GM20431 (cell line): ENCODE measurements around the gene PTPN4.

Experiments used
- in situ Hi-C: fragments of 300-500 bp; cut with MseI, MboI; formaldehyde crosslinking; loops from one replicate; pipeline ENCODE4 v1.15.0; 2020; ENCODE audit warnings: low sequenced_read_pairs; ENCODE audit not compliant: unreplicated experiment

Gene PTPN4

GRCh38 chr2:119837350-119837749 lies 77.6 kb downstream of the PTPN4 start:
- in situ Hi-C loops, result no loop called here

- in situ Hi-C loops, result no loop called here
These were observed 78.0 kb downstream of the PTPN4 start for GRCh38 chr2:119837759-119838158.

- in situ Hi-C loops, result no loop called here
These were observed 78.5 kb downstream of the PTPN4 start for GRCh38 chr2:119838179-119838578.

GRCh38 chr2:119841550-119841949 lies 81.8 kb downstream of the PTPN4 start:
- in situ Hi-C loops, result no loop called here

- in situ Hi-C loops, result no loop called here
These were observed 86.3 kb downstream of the PTPN4 start for GRCh38 chr2:119846021-119846420.

GRCh38 chr2:119849838-119850565 lies 90.3 kb downstream of the PTPN4 start:
- in situ Hi-C loops, result no loop called here

GRCh38 chr2:119852214-119852613 lies 92.5 kb downstream of the PTPN4 start:
- in situ Hi-C loops, result no loop called here

- in situ Hi-C loops, result no loop called here
These were observed 94.2 kb downstream of the PTPN4 start for GRCh38 chr2:119853777-119854399.

- in situ Hi-C loops, result no loop called here
These were observed 96.8 kb downstream of the PTPN4 start for GRCh38 chr2:119856469-119856901.

- in situ Hi-C loops, result no loop called here
These were observed 98.0 kb downstream of the PTPN4 start for GRCh38 chr2:119857742-119858141.

GRCh38 chr2:119859528-119859927 lies 99.8 kb downstream of the PTPN4 start:
- in situ Hi-C loops, result no loop called here

- in situ Hi-C loops, result no loop called here
These were observed 101.2 kb downstream of the PTPN4 start for GRCh38 chr2:119860924-119861323.

- in situ Hi-C loops, result no loop called here
These were observed 102.6 kb downstream of the PTPN4 start for GRCh38 chr2:119862127-119862889.

GRCh38 chr2:119864318-119864717 lies 104.6 kb downstream of the PTPN4 start:
- in situ Hi-C loops, result no loop called here

GRCh38 chr2:119871725-119872124 lies 112.0 kb downstream of the PTPN4 start:
- in situ Hi-C loops, result no loop called here

- in situ Hi-C loops, result no loop called here
These were observed 113.9 kb downstream of the PTPN4 start for GRCh38 chr2:119873350-119874315.

- in situ Hi-C loops, result no loop called here
These were observed 119.8 kb downstream of the PTPN4 start for GRCh38 chr2:119879502-119879901.

GRCh38 chr2:119888680-119889079 lies 129.0 kb downstream of the PTPN4 start:
- in situ Hi-C loops, result no loop called here

- in situ Hi-C loops, result no loop called here
These were observed 138.1 kb downstream of the PTPN4 start for GRCh38 chr2:119897736-119898395.
